Endothelial cell of umbilical vein (primary cell): ENCODE results near the gene SYT7. TPM values are rescaled to one million over a fixed set of nuclear protein-coding genes. Genes with fewer than 3 reads are reported as not detected.
"Not testable (repeated sequence)": the region's sequence is repeated elsewhere in the genome, so short reads cannot be mapped to it uniquely, and the experiment has no call there.

Source experiments
- BruUV-seq: library from RNA; stranded (reverse); fragments of 400-500 nt; replicated peaks from 2 replicates; lab custom pipeline; 2021; lab: Mats Ljungman, UMichigan
- CTCF ChIA-PET: fragments of 300-600, 350-600 bp; sonication (Branson Sonifier 250); formaldehyde crosslinking; loops from one replicate; lab custom pipeline; 2021; ENCODE audit warnings: antibody characterized with exemption, inconsistent platforms; lab: Charles Lee
- POLR2A ChIA-PET: fragments of 300-600, 350-600 bp; sonication (Branson Sonifier 250); formaldehyde crosslinking; loops from one replicate; lab custom pipeline; 2021; ENCODE audit warnings: antibody characterized with exemption, inconsistent platforms; lab: Charles Lee
- DNase-seq: peaks from one replicate; pipeline ENCODE4 v3.0.0-alpha.2; 2011; ENCODE audit warnings: low read depth, low spot score
- FAIRE-seq: peaks from 2 replicates; lab custom pipeline; 2011; peaks lifted over from hg19 to GRCh38; lab: Jason Lieb, UNC
- H2AFZ ChIP-seq: 2 replicates; pipeline ENCODE4 v1.6.0; 2012; ENCODE audit warnings: low read depth, low read length, control low read depth, inconsistent platforms
- H3K27ac ChIP-seq: 2 replicates; pipeline ENCODE4 v1.5.1; 2011; ENCODE audit warnings: low read depth, mild to moderate bottlenecking, control low read depth, low read length, moderate library complexity; ENCODE audit not compliant: insufficient read depth
- H3K27me3 ChIP-seq, 2 experiments: 2 replicates each; pipeline versions ENCODE4 v1.6.0 to v1.6.1; 2011; ENCODE audit warnings: low read length in 2 of 2, mixed read lengths in 1 of 2; ENCODE audit not compliant: control insufficient read depth in 2 of 2, insufficient read depth in 2 of 2
- H3K36me3 ChIP-seq, 2 experiments: 2 replicates in 1 of 2; 3 replicates in 1 of 2; pipeline ENCODE4 v1.5.1; 2011; ENCODE audit warnings: low read length in 2 of 2, mild to moderate bottlenecking in 1 of 2, moderate library complexity in 1 of 2; ENCODE audit not compliant: control insufficient read depth in 2 of 2, insufficient read depth in 2 of 2; ENCODE audit errors: extremely low read depth in 1 of 2
- H3K4me1 ChIP-seq: 3 replicates; pipeline ENCODE4 v1.5.1; 2011; ENCODE audit warnings: mild to moderate bottlenecking, low read length; ENCODE audit not compliant: control insufficient read depth, insufficient read depth; ENCODE audit errors: extremely low read depth
- H3K4me2 ChIP-seq: 2 replicates; pipeline ENCODE4 v1.6.1; 2011; ENCODE audit warnings: low read length, control low read depth, mixed read lengths; ENCODE audit not compliant: insufficient read depth
- H3K4me3 ChIP-seq, 3 experiments: fragments of 200-600 bp in 1 of 3; sonication (generic), shearing (Covaris generic) in 1 of 3; replicated peaks in 1 of 3; 2 replicates each; pipeline ENCODE4 v1.5.1; 2011 to 2016; ENCODE audit warnings: control low read depth in 3 of 3, low read length in 3 of 3, mild to moderate bottlenecking in 2 of 3, inconsistent platforms in 1 of 3, low read depth in 1 of 3, moderate library complexity in 1 of 3; ENCODE audit not compliant: insufficient read depth in 1 of 3
- H3K79me2 ChIP-seq: 2 replicates; pipeline ENCODE4 v1.6.0; 2012; ENCODE audit warnings: low read length, inconsistent platforms; ENCODE audit not compliant: control insufficient read depth, insufficient read depth
- H3K9ac ChIP-seq: replicated peaks from 2 replicates; pipeline ENCODE3; 2011; ENCODE audit warnings: low read length, control low read depth; ENCODE audit not compliant: insufficient read depth; ENCODE audit errors: extremely low read depth
- H3K9me1 ChIP-seq: replicated peaks from 3 replicates; pipeline ENCODE4 v1.6.0; 2011; ENCODE audit warnings: mild to moderate bottlenecking, low read length; ENCODE audit not compliant: control insufficient read depth, insufficient read depth; ENCODE audit errors: extremely low read depth
- H3K9me3 ChIP-seq: replicated peaks from 2 replicates; pipeline ENCODE4 v1.5.1; 2012; ENCODE audit warnings: low read length, inconsistent platforms; ENCODE audit not compliant: control insufficient read depth, insufficient read depth
- H4K20me1 ChIP-seq: replicated peaks from 2 replicates; pipeline ENCODE3; 2011; ENCODE audit warnings: mild to moderate bottlenecking, low read length; ENCODE audit not compliant: control insufficient read depth, insufficient read depth; ENCODE audit errors: extremely low read depth
- CTCF ChIP-seq, 2 donors: IDR thresholded peaks; 1 replicate in 1 of 2; 2 replicates in 1 of 2; pipeline ENCODE4 v1.5.1; 2011; ENCODE audit warnings: low read length in 2 of 2, mild to moderate bottlenecking in 2 of 2, moderate library complexity in 2 of 2, control low read depth in 1 of 2, inconsistent platforms in 1 of 2, low read depth in 1 of 2; ENCODE audit not compliant: insufficient read depth in 1 of 2; ENCODE audit errors: extremely low read depth in 1 of 2
- EZH2 ChIP-seq: IDR thresholded peaks from 2 replicates; pipeline ENCODE4 v1.6.1; 2012; ENCODE audit warnings: borderline replicate concordance, low read depth, mild to moderate bottlenecking, moderate library complexity, low read length, inconsistent platforms; ENCODE audit not compliant: severe bottlenecking
- FOS ChIP-seq: IDR thresholded peaks from 2 replicates; pipeline ENCODE4 v1.6.1; 2011; ENCODE audit warnings: mild to moderate bottlenecking, low read length, moderate library complexity, borderline replicate concordance; ENCODE audit not compliant: insufficient read depth
- GATA2 ChIP-seq: IDR thresholded peaks from 2 replicates; pipeline ENCODE4 v1.7.0; 2011; ENCODE audit warnings: low read depth, mild to moderate bottlenecking, moderate library complexity, mixed read lengths, low read length; ENCODE audit not compliant: insufficient read length, insufficient read depth
- JUN ChIP-seq: IDR thresholded peaks from 2 replicates; pipeline ENCODE4 v1.6.1; 2011; ENCODE audit warnings: borderline replicate concordance, low read depth; ENCODE audit not compliant: insufficient read length, insufficient read depth
- MAX ChIP-seq: IDR thresholded peaks from 2 replicates; pipeline ENCODE4 v1.6.1; 2011; ENCODE audit not compliant: insufficient read depth, insufficient read length
- MYC ChIP-seq: IDR thresholded peaks from one replicate; pipeline ENCODE4 v1.6.1; 2011; ENCODE audit warnings: mild to moderate bottlenecking, low read depth, low read length
- POLR2A ChIP-seq: IDR thresholded peaks from 2 replicates; pipeline ENCODE4 v1.6.1; 2012; ENCODE audit warnings: low read depth, mild to moderate bottlenecking, control low read depth, low read length
- POLR2AphosphoS5 ChIP-seq: IDR thresholded peaks from 2 replicates; pipeline ENCODE4 v1.6.1; 2012; ENCODE audit warnings: low read depth, mild to moderate bottlenecking, control low read depth, low read length, moderate library complexity; ENCODE audit not compliant: insufficient read depth
- dilution Hi-C: fragments of 300-500 bp; cut with MboI; formaldehyde crosslinking; loops from one replicate; pipeline ENCODE4 v1.15.0; 2019; ENCODE audit warnings: low sequenced_read_pairs; ENCODE audit not compliant: extremely low pct_ligation_motif_present
- intact Hi-C: fragments of 100-400 bp; cut with micrococcal nuclease; formaldehyde crosslinking; loops from one replicate; pipeline ENCODE4 v1.10.0; 2022
- polyA plus RNA-seq, 4 experiments: library from polyadenylated mRNA; depleted of rRNA in 3 of 4; stranded (reverse) in 3 of 4; unstranded in 1 of 4; fragments of >200 nt; gene quantifications; 2 replicates each; pipeline versions ENCODE4 v1.2.1 to v1.2.3, GENCODE V29; 2011 to 2012; ENCODE audit warnings: missing spikeins in 1 of 4
- total RNA-seq: library from RNA; stranded (reverse); gene quantifications from 2 replicates; pipeline ENCODE4 v1.2.3, GENCODE V29; 2021

The SYT7 gene
- total and polyA plus RNA-seq, 2 donors (not counting 3 experiments of a cell fraction or from before 2014, with no cell fraction given): 0.08 to 0.55 TPM

GRCh38 chr11:61468002-61468401 is 112.9 kb downstream of the SYT7 start:
- ChIA-PET POLR2A (no interaction called here), CTCF (interaction anchor here (1.1 kb wide), 1 partner anchor 9 kb away, joined by 3 read pairs; no protein-coding TSS in a partner anchor)
- Histone ChIP-seq H3K4me1 (no peaks in the 10 kb centered on the region), H4K20me1 (no peaks in the 10 kb centered on the region), H3K27me3 (no peaks in the 10 kb centered on the region), H3K9me1 (no peaks in the 10 kb centered on the region), H3K9ac (no peak overlapping the region), H3K9me3 (no peaks in the 10 kb centered on the region), H3K4me3 (no peak overlapping the region), H3K27ac (no peak overlapping the region), H3K4me2 (no peak overlapping the region), H3K36me3 (peaks cover 0 to 6% of the 10 kb centered on the region in 2 experiments), H2AFZ (no peak overlapping the region), H3K79me2 (no peaks in the 10 kb centered on the region)
- dilution Hi-C loops (no loop called here), intact Hi-C loops (no loop called here)
- FAIRE-seq: no peak
- TF ChIP-seq CTCF (IDR thresholded peaks at IDR 0.05; ENCODE audit: extremely low read depth in 1 of 2, insufficient read depth in 1 of 2, low read depth in 1 of 2, low read length in 2 of 2): no peak
- no peak for TF ChIP-seq POLR2AphosphoS5
- no peak for TF ChIP-seq MYC
- no peak for TF ChIP-seq EZH2
- TF ChIP-seq JUN: no peak
- TF ChIP-seq POLR2A: no peak
- TF ChIP-seq MAX: no peak
- TF ChIP-seq FOS: no peak
- no peak for TF ChIP-seq GATA2
- no peak for DNase-seq
- no TSS peak for BruUV-seq

- H3K79me2 ChIP-seq, FAIRE-seq, H3K9me3 ChIP-seq, H3K27me3 ChIP-seq, H3K9me1 ChIP-seq, dilution Hi-C loops, DNase-seq, H3K9ac ChIP-seq, H3K4me1 ChIP-seq, intact Hi-C loops, H3K27ac ChIP-seq, BruUV-seq, H4K20me1 ChIP-seq, POLR2A ChIA-PET, H3K36me3 ChIP-seq, H3K4me3 ChIP-seq, H3K4me2 ChIP-seq, H2AFZ ChIP-seq: not testable (repeated sequence)
- CTCF ChIA-PET: interaction anchor here (1.0 to 1.1 kb wide), 2 partner anchors 9 to 10 kb away, joined by 3 read pairs; no protein-coding TSS in a partner anchor
Measured at GRCh38 chr11:61467602-61468001, 113.3 kb downstream of the SYT7 start.
